ENCODE results near the gene FDX1. TPM values are rescaled to one million over a fixed set of nuclear protein-coding genes. Genes with fewer than 3 reads are reported as not detected.

FDX1 gene
- total and polyA plus RNA-seq, 4 donors: 11.0 to 16.2 (median 14.5) TPM

DNA sequence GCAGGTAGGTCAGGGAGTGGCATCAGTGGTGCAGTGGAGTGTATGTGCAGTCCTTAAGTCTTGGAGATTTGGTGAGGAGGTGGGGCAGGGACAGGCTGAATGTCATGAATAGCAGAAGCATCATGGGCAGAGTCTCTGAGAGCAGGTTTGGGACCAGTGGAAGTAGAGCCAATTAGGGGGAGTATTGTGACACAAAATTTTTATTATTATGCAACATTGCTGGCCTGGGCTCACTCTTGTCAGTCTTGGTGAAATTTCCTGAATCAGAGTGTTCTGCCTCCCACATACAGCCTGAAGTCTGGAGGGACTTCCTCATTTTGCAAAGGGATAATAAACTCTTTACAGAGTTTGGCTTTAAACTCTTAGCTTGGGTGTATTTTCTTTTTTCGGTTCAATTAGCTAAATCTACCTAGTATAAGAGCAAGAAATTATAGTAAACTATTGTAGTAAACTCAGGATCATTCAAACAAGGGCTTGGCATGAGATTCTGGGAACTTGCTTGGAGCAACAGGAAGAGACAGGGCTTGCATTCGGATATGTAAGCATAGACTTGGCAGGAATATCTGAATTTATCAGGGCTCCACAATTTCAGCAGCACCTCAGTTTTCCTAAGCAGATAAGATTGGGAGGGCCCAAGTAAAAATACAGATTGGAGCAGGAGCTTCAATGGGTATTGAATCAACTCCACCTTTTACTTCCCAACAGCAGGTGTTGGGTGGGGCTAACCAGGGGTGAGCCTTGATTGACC, 67.7 kb downstream of the FDX1 start:
- Histone ChIP-seq H3K9ac (ENCODE audit: insufficient read depth in 1 of 2, low read length in 2 of 2) (no peak overlapping the region), H3K36me3 (ENCODE audit: control insufficient read depth in 4 of 4, insufficient read depth in 4 of 4, low read length in 4 of 4) (no peaks in the 10 kb centered on the region), H3K27ac (ENCODE audit: low read depth in 1 of 2, low read length in 1 of 2) (no peak overlapping the region), H3K27me3 (ENCODE audit: control insufficient read depth in 3 of 3, insufficient read depth in 3 of 3, low read length in 2 of 3) (no peaks in the 10 kb centered on the region), H3K4me3 (no peak overlapping the region), H3K9me3 (ENCODE audit: control insufficient read depth in 4 of 4, insufficient read depth in 3 of 4, low read length in 3 of 4) (peaks cover 0 to 4% (median 1%) of the 10 kb centered on the region in 4 donors), H3K4me1 (ENCODE audit: control insufficient read depth in 5 of 5, insufficient read depth in 5 of 5, low read length in 5 of 5) (peaks cover 0 to 9% (median 0%) of the 10 kb centered on the region in 5 donors)
- WGBS, 2 donors: 21 to 28% methylated on average over 2 of the region's 2 CpGs
- peak in 2 of 3 donors; percentile 52 to 69 for DNase-seq
- TF ChIP-seq, protein P1, sequence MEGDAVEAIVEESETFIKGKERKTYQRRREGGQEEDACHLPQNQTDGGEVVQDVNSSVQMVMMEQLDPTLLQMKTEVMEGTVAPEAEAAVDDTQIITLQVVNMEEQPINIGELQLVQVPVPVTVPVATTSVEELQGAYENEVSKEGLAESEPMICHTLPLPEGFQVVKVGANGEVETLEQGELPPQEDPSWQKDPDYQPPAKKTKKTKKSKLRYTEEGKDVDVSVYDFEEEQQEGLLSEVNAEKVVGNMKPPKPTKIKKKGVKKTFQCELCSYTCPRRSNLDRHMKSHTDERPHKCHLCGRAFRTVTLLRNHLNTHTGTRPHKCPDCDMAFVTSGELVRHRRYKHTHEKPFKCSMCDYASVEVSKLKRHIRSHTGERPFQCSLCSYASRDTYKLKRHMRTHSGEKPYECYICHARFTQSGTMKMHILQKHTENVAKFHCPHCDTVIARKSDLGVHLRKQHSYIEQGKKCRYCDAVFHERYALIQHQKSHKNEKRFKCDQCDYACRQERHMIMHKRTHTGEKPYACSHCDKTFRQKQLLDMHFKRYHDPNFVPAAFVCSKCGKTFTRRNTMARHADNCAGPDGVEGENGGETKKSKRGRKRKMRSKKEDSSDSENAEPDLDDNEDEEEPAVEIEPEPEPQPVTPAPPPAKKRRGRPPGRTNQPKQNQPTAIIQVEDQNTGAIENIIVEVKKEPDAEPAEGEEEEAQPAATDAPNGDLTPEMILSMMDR (IDR thresholded peaks at IDR 0.05; ENCODE audit: control extremely low read depth, extremely low read depth): no peak
- ATAC-seq (ENCODE audit: insufficient read depth, low FRiP score): peak; percentile 38

DNA sequence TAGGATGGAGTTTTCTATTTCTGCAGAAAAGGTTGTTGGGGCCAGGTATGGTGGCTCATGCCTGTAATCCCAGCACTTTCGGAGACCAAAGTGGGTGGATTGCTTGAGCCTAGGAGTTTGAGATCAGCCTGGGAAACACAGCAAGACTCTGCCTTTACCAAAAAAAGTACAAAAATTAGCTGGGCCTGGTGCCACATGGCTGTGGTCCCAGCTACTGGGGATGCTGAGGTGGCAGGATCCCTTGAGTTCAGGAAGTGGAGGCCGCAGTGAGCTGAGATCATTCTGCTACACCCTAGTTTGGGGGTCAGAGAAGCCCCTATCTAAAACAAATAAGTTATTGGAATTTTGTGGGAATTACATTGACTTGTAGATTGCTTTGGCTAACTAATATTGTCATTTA, 71.7 kb downstream of the FDX1 start:
- Histone ChIP-seq H3K36me3 (ENCODE audit: control insufficient read depth in 4 of 4, insufficient read depth in 4 of 4, low read length in 4 of 4) (no peaks in the 10 kb centered on the region), H3K9me3 (ENCODE audit: control insufficient read depth in 4 of 4, insufficient read depth in 3 of 4, low read length in 3 of 4) (peaks cover 0 to 4% (median 1%) of the 10 kb centered on the region in 4 donors), H3K4me1 (ENCODE audit: control insufficient read depth in 5 of 5, insufficient read depth in 5 of 5, low read length in 5 of 5) (peaks cover 0 to 9% (median 0%) of the 10 kb centered on the region in 5 donors), H3K4me3 (no peak overlapping the region), H3K27me3 (ENCODE audit: control insufficient read depth in 3 of 3, insufficient read depth in 3 of 3, low read length in 2 of 3) (no peaks in the 10 kb centered on the region), H3K27ac (ENCODE audit: low read depth in 1 of 2, low read length in 1 of 2) (no peak overlapping the region), H3K9ac (ENCODE audit: insufficient read depth in 1 of 2, low read length in 2 of 2) (no peak overlapping the region)
- WGBS, 2 donors: 74 to 91% methylated on average over 2 of the region's 2 CpGs
- ATAC-seq (ENCODE audit: insufficient read depth, low FRiP score) (no peak), DNase-seq (peak in 1 of 3 donors; percentile 39)
- TF ChIP-seq, protein P1 (IDR thresholded peaks at IDR 0.05; ENCODE audit: control extremely low read depth, extremely low read depth): no peak

DNA sequence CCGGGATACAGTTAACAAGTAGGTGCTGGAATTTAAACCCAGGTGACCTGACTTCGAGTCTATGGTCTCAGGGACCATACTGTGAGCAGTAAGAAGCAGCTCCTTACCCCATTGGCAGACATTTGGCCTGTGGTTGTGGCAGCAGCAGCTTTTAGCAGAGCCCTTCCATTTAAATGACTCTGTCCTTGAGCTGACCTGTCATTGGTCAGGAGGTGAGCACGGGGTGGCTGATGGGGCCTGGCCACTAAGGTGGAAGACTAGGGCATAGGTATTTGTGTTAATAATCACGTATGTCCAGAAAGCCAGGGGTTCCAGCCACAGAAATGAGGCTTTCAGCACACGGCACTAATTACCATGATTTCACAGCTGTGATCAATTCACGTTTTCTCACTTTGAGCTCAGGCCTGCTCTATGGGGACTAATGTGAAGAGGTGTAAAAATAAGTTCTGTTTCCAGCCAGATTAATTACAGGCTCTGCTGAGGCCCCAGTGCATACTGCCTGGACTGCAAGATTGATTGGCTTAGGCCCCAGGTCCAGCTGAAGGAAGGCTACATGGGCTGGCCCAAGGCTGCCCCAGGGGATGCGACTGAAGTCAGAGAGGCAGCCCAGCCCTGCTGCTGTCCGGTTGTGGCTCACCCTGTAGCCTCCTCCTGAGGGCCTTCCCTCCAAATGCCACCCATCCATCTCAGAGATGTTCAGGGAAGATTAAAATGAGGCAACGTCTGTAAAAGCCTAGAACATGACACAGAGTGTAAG, 76.0 kb downstream of the FDX1 start:
- no peak overlapping the region for H3K9ac ChIP-seq (ENCODE audit: insufficient read depth in 1 of 2, low read length in 2 of 2)
- TF ChIP-seq, protein P1 (IDR thresholded peaks at IDR 0.05; ENCODE audit: control extremely low read depth, extremely low read depth): no peak
- H3K27me3 ChIP-seq (ENCODE audit: control insufficient read depth in 3 of 3, insufficient read depth in 3 of 3, low read length in 2 of 3): no peaks in the 10 kb centered on the region
- ATAC-seq (ENCODE audit: insufficient read depth, low FRiP score) (no peak), DNase-seq (no peak)
- H3K4me3 ChIP-seq: no peak overlapping the region
- WGBS, 2 donors: 84 to 89% methylated on average over 9 of the region's 9 CpGs
- no peaks in the 10 kb centered on the region for H3K36me3 ChIP-seq (ENCODE audit: control insufficient read depth in 4 of 4, insufficient read depth in 4 of 4, low read length in 4 of 4)
- peaks cover 0 to 5% (median 0%) of the 10 kb centered on the region in 5 donors for H3K4me1 ChIP-seq (ENCODE audit: control insufficient read depth in 5 of 5, insufficient read depth in 5 of 5, low read length in 5 of 5)
- peaks cover 0 to 4% (median 1%) of the 10 kb centered on the region in 4 donors for H3K9me3 ChIP-seq (ENCODE audit: control insufficient read depth in 4 of 4, insufficient read depth in 3 of 4, low read length in 3 of 4)
- no peak overlapping the region for H3K27ac ChIP-seq (ENCODE audit: low read depth in 1 of 2, low read length in 1 of 2)
